ENCODE measurements around the gene ADCY1.
"Not testable (repeated sequence)": the region's sequence is repeated elsewhere in the genome, so short reads cannot be mapped to it uniquely, and the experiment has no call there.

Gene ADCY1

DNA sequence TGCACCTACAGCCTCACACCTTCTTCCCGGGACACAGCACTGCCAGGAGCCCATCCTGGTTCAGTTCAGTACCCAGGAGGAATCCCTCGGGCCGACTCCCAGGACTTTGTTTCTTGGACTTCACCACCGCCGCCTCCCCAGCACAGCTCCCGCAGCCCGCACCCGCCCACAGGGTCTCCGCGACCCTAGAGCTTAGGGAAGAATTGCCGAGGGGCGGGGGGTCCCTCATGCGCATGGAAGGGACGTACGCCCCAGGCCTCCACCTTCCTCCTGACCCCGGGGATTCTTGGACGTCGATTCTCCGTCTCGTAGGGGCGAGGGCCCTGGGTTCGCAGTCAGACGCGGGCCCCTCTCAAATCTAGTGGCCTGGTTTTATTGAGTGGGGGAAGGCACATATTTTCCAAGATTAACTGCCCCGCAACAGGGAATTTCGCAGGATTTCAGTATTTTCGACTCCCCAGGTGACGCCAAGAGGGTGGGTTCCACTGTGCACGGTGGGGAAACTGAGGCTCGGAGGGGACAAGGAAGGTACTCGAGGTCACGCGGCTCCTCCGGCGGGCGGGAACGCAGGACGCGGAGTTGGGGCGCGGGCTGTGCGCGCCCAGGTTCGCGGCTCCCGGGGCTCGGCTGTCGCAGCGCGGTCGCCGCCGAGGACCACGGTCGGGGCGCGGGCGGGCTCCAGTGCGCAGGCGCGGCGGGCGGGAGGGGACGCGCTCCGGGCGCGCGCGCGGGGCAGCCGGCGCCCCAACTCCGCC is at the start of gene ADCY1:
ADCY1 (plus strand) TSS at position 708 of the 755 bp plus-strand sequence. CDS start 176 bp downstream, outside the sequence.
- DNase-seq = no peak

DNA sequence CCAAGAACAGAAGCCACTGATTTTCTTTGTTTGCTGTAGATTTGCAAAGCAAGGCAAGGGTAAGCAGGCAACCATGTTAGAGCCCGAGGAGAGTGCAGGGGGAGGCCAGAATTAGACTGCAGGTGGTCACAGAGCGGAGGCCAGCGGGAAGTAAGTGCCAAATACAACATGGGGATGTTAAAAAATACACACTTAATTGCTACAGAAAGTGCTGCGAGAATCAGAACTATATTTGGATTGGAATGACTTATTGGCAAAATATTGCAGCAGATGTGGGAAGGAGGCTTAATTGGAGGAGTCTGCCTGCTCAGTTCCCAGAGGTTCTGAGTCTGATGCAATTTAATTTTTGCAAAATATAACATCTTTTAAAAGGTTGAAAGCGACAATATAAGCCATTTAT is 49.7 kb upstream of the ADCY1 start:
- DNase-seq = no peak

DNA sequence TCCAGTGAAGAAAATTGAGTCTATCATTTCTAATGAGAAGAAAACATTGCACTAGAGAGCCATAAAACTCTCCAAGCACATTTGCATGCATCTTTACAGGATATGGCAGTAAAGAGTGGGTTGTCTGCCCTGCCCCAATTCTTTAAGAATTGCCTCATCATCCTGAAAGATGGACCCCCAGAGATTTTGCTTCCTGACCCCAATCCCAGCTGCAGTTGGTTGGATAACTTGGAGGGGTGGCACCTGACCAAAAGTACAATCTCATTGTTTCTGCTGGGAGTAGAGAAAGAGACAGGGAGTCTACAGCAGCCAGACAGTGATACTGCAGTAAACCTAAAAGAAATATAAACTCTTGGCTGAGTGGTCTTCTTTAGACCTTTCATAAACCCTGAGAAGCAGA is 49.1 kb upstream of the ADCY1 start:
- DNase-seq = no peak

DNA sequence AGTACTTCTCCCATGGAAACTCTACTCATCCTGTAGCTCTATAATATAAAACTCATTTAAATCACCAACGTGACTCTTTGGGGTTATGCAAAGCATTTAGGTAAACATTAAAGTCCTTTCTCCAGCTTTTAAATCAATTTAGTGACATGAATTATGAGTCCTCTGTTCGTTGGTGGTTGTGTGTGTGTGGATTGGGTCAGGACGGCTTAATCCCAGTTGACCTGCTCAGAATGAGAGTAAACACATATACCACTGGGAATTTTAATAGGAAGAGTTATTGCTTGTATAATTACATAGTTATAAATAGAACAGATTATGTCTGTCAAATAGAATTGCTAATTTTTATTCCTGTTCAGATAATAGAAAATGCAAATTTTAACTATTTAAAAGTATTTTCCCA is 30.7 kb upstream of the ADCY1 start:
- no peak for DNase-seq

DNA sequence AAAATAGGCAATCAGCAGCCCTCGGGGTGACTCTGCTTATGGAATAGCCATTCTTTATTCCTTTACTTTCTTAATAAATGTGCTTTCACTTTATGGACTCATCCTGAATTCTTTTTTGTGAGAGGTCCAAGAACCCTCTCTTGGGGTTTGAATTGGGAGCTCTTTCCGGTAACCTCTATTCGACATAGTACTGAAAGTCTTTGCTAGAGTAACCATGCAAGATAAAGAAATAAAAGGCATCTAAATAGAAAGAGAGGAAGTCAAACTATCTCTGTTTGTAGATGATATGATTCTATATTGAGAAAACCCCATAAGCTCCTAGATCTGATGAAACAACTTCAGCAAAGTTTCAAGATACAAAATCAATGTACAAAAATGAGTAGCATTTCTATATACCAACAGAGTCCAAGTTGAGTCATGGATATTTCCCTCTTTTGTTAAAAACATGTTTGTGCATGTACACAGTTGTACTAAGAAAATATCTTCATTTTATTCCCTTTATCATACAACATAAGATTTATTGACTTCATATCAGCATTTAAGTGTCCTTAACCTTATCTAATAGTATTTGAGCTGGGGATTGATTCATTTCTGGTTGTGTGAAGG is 29.0 kb upstream of the ADCY1 start:
- not testable (repeated sequence) for DNase-seq

DNA sequence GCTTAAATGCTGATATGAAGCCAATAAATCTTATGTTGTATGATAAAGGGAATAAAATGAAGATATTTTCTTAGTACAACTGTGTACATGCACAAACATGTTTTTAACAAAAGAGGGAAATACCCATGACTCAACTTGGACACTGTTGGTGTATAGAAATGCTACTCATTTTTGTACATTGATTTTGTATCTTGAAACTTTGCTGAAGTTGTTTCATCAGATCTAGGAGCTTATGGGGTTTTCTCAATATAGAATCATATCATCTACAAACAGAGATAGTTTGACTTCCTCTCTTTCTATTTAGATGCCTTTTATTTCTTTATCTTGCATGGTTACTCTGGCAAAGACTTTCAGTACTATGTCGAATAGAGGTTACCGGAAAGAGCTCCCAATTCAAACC is 25.3 kb upstream of the ADCY1 start:
- not testable (repeated sequence) for DNase-seq

DNA sequence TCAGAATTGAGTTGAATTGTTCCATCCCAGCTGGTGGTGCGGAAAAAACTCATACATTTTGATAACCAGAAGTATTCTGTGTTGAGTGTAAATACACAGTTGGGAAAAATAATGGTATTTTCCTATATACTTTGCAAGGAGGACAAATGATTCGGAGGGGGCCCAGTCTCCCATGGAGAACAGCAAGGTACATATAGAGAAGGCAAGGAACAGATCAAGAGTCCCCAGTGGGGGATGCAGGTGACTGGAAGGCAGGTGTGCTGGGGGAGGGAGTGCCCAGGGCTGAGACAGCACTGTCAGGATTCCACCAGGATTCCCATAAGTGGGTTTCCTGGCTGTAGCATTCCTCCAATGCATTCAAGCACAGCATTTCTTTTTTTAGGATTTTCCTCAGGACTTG is 10.8 kb upstream of the ADCY1 start:
- DNase-seq = no peak

DNA sequence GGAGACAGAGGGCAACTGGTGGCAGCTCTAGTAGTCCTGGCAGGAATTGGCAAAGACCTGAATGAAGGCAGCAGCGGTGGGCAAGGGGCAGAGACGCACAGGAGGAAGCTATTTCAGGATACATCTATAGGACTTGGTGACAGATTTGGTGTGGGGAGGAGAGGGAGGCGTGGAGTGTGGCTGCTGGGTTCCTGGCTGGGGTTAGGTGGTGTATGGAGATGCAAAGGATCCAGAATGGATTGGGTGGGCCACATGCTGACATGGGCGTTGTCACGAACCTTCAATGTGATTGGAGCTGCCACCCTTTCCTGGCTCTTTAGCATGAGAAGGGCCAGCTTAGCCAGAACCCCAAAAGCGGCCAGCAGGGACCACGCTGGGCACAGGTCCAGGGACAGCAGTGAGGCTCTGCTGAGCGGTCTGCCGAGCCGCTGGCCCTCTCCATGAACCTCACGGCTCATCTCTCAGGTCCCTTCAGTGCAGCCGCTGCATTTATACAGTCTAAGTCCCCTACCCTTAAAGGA is 10.2 kb upstream of the ADCY1 start:
- DNase-seq = no peak

DNA sequence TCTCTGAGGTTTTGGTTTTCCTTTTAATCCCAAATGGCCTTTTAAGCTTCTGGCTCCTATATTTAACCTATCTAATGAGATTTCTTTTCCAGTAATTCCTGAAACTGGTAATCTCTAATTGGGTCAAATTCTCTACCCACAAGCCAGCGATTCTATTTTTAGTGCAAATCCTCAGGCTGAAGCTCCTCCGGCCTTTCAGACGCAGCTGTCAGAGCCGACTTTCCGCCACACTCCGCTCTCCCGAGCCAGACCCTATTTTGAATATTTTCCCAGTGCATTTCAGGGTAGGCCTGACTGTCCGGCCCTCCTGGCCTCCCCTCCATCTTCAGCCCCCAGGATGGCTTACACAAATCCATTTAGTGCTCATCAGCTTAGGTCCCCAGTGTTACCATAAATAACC is 9.7 kb upstream of the ADCY1 start:
- DNase-seq = no peak

DNA sequence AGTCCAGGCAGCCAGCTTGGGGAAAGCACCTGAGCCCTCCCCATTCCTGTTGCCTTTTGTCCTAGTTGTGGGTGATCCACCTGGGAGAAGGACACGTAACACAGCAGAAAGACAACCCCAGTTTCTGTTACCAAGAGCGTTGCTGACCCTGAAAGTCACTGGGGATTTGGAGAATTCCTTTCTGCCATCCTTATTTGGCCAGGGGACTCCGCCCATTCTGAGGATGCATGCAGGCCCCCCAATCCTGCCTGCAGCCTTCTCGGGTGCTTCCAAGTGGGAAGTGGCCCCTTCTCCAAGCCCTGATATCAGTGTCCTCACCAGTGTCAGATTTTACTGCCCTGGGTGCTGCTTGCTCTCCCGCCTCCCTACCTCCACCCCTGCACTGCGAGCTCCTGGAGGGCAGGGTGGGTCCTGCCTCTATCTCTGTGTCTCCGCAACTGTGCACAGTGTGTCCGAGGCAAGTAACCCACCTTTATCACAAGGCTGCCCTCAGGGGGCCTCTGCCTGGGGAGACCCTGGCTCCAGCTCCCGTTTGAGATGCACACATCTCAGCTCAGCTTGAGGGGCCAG is 9.2 kb upstream of the ADCY1 start:
- no peak for DNase-seq

DNA sequence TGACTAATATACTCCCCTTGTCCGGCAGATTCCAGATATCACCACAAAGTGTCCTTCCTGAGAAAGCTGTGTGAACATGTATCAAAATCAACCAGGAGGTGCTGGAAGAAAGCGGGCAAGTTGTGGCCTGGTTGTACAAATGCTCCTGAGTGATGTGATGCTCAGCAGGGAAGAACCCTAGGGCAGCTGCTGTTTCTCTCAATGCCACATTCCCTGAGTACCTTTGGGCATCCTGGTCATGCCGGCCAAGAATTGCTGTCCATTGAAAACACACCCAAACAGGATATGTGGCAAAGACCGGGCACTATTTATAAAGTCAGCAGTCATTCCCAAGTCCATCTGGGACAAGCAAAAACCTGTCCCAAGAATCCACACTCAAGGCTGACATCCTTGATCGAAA is 7.8 kb upstream of the ADCY1 start:
- no peak for DNase-seq

DNA sequence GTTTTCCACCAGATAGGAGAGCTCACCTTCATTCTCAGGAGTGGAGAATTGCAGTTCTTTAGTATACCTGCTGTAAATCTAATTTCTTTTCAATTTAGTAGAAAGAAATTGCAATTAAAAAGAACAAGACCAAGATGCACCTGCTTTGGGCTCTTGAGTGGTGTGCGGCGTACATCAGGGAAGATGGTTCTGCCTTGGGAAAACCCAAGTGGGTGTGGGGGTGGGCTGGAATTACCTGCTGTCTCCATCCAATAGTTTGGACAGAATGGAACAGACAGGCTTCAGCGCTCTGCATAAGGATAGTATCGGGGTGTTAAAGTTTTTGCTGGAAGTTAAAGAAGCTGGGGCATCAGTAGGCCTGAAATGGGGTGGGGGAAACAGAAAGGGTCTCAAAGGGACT is 7.2 kb upstream of the ADCY1 start:
- no peak for DNase-seq

DNA sequence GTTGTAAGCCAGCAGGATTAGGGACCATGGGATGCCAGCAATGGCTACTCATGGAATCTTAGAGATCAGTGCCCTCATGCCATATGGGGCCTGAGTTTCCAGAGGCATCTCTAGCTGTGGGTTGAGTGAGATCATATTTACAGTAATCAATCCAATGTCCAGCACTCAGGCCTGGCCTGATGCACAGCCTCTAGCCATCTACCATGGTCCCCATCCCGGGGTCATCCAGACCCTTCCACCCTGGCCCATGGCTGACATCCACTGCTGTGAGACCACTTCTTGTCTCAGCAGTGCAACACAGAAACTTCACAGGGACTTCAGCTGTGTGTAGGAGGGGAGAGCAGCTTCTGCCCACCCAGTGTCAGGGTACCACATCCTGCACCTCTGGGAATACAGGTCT is 6.5 kb upstream of the ADCY1 start:
- no peak for DNase-seq

DNA sequence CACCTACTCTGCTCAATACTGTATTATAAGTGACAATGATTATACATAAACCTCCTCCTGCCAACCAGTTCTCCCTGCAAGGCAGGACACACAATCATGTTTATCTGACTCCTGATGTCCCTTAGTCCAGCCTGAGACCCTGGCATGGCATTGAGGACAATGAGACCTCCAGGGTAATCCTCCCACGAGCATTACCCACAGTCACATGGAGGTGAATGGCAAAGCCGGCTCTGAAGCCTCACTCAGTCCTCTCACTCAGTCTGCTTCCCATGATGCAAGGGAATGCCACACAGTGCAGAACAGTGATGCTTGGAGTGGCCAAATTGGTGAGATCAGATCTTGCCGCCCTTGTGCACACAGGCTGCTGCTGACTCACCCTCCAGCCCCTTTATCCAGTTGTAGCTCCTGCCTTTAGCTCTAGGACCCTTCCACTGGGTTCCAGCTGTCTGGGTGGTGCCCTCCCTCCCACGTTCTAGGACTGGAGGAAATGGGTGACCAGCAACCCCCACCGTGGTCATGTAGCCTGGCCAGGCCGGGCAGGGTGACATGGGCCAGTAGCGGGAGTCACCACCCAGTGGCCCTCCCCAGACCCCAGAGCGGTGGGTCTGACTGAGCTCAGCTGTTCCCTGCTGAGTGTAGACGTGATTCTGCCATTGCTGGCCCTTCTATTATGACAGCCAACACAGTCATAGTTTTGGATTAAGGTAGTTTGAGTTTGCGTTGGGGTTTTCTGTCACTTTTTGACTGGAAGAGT is 5.5 kb upstream of the ADCY1 start:
- no peak for DNase-seq

DNA sequence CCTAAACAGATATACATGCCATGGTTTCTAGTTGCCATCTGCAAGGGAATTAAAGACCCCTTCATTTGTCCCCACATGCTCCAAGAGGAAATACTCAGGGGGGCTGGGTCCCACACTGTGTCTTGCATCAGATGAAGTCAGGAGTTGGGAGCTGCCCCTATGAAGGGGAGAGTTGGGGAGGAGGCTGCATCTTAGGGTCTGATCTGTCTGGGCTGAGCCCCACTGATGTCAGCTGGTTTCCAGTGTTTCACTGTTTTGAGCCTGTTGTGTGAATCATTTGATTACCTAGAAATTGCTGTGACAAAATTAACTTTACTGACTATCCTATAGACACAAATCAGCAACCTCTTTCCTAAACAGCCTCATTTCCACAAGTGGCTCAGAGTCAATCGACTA is 4.9 kb upstream of the ADCY1 start:
- no peak for DNase-seq

DNA sequence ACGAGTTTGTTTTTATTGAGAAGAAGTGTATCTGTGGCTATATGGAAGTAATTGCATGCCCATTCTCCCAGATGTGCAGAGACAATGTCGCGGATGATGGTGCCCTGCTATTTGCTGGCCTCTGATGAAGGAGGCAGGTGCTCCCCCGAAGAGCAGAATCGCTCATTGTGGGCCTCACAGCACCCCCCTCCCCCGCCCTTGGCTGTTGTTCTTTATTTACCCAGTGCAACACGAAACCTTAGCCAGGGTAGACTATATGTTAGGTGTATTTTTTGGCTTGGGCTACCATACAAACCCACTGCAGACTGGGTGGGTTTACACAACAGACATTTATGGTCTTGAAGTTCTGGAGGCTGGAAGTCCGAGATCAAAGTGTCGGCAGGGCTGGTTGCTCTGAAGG is 3.4 kb upstream of the ADCY1 start:
- no peak for DNase-seq

DNA sequence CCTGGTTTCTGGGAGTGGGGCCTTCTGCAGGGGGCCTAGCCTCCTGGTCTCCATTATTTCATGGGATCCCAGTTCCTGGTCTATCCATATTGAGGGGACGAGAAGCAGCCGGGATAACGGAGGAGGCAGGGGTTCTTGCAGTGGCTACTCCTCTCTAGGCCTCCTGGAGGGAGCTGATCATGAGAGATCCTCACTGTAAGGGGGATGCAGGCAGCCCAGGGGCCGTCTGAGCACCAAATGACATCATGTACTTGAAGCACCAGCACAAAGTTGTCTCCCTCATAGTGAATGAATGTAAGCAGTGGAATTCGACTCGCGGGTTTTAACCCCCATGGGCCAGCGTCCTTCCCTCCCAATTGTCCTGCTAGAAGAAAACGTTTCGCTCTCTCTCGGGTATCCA is 964 bp upstream of the ADCY1 start:
- no peak for DNase-seq

DNA sequence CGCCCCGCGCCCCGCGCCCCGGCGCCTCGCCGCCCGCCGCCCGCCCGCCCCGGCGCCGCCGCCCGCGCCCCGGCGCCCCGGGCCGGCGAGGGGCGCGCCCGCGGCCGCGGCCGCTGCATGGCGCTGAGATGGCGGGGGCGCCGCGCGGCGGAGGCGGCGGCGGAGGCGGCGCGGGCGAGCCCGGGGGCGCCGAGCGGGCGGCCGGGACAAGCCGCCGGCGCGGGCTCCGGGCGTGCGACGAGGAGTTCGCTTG is 174 bp downstream of the ADCY1 start:
- DNase-seq = no peak

DNA sequence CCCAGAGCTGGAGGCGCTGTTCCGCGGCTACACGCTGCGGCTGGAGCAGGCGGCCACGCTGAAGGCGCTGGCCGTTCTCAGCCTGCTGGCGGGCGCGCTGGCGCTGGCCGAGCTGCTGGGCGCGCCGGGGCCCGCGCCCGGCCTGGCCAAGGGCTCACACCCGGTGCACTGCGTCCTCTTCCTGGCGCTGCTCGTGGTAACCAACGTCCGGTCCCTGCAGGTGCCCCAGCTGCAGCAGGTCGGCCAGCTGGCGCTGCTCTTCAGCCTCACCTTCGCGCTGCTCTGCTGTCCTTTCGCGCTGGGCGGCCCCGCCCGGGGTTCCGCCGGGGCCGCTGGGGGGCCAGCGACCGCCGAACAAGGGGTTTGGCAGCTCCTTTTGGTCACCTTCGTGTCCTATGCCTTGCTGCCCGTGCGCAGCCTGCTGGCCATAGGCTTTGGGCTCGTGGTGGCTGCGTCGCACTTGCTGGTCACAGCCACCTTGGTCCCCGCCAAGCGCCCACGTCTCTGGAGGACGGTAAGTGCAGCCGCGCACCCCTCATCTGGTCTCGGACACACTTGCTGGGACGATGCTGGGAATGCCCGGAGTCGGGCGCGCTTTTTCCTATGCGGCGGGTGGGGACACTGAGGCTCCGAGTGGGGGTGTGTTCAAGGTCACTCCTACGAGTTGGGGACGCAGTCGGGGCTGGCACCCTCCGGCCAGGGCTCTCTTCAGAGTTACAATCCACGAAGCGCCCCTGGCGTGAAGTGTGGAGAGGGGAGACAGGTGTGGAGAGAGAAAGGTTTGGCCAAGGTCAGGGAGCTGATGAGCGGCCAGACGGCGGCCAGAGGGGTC is 717 bp downstream of the ADCY1 start:
- no peak for DNase-seq

DNA sequence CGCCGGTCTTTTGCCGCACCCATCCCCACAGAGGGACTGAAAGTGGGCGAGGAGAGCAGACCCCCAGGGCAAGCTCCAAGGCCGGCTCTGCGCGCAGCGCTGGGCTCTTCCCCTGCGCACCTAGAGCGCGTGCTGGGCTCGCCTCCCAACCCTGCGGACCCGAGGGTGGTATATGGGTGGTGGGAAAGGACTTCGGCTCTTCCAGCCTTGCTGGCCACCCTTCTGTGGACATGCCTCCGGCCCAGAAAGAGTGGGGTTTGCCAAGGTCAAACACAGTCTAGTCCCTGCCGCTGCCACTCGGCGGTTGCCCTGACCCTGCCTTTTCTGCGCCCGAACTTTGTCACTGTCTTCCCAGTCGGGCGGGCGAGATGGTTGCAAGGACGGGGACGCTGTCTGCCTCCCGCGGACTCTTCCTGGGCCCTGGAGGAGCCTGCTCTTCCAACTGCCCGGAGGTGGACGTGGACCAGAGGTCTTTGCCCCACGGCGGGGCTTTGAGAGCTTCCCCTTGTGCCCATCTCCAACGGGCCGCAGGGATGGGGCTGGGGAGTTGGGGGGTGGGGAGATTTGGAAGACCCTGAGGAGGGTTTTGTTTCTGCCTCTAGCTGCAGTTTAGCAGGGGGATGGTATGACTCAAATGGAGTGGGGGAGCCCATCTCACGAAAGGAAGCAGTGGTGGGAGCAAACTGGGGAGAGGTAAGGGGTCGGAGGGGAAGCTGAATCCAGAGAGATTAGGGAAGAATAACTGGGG is 1.5 kb downstream of the ADCY1 start:
- no peak for DNase-seq

DNA sequence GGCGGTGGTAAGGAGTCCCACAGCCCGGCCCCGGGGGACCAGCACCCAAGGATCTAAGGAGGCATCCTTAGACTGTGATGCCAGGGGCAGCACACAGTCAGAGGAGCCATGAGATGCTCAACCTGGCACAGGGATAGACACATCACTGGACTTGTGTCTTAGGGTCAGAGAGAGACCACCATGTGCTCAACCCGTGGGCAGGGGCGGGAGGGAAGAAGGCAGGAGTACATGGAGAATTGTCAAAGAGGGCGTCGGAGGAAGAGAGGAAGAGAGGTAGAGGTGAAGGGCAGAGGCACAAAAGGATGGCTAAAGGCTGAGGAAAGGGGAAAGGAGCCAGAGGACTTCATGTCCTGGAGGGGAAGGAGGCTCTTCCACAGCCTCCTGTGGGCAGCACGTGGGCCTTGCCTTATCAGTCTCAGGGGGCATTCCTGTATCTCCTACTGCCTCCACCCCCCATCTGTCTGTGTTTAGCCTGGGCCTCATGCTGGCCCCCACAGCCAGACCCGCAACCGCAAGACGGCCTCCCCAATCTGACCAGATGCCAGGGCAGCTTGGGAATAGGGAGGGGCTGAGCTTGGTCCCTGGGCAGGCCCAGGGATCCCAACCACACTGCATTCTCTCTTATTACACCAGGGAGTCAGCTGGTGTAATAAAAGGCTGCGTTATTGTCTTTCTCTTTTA is 2.2 kb downstream of the ADCY1 start:
- DNase-seq = no peak

DNA sequence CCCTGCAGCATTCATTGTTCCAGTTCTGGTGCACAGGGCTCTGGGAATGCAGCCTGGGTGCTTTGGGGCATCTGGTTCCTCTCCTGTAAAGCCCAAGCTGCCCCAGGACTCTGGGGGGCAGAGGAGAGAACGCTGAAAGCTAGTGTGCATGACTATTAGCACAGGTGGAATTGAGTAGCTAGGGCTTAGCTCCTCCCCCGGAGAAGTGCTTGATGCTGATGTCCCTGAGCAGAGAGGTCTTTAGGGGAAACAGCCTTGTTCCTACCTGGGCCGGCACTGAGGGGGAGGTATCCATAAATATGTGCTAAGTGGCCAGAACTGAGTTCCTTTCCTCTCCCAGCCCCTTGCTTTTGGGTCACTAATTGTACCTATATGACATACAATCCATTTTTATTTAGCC is 3.9 kb downstream of the ADCY1 start:
- DNase-seq = no peak

Data from NCI-H1694 treated with DMSO at 0.1 percent for 48 hours (cell line).